Measurements from ENCODE around the gene RSAD2. TPM values are rescaled to one million over a fixed set of nuclear protein-coding genes. Genes with fewer than 3 reads are reported as not detected.

The RSAD2 gene
- total RNA-seq, 4 donors from 2014 or later, result 1.8 to 7.0 (median 5.7) TPM

DNA sequence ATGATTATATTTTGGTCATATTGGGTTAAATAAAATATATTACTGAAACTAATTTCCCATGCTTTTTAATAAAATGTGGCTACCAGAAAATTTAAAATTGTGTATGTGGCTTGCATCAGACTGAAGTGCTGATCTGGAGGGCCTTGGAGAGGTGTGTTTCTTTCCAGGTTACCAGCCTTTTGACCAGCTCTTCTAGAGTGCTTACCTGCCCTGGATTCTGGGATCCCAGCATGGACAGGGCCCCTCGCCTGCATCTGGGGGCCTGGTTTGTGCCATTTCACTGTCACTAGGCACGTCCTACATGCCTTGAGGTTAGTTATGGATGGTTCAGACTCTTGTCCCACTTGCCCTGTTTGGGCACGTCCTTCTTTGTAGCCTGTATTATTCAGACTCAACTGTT is 50.2 kb downstream of the RSAD2 start:
- Histone ChIP-seq H3K4me1 (peaks cover 0 to 21% (median 0%) of the 10 kb centered on the region in 3 donors), H3K36me3 (no peaks in the 10 kb centered on the region), H3K4me3 (no peak overlapping the region), H3K27me3 (no peaks in the 10 kb centered on the region), H3K27ac (no peak overlapping the region), H3K9me3 (no peaks in the 10 kb centered on the region)
- TF ChIP-seq POLR2A (IDR thresholded peaks at IDR 0.05) (no peak), POLR2AphosphoS5 (IDR thresholded peaks at IDR 0.05) (no peak), EP300 (IDR thresholded peaks at IDR 0.05) (no peak)
- TF ChIP-seq, protein P1, sequence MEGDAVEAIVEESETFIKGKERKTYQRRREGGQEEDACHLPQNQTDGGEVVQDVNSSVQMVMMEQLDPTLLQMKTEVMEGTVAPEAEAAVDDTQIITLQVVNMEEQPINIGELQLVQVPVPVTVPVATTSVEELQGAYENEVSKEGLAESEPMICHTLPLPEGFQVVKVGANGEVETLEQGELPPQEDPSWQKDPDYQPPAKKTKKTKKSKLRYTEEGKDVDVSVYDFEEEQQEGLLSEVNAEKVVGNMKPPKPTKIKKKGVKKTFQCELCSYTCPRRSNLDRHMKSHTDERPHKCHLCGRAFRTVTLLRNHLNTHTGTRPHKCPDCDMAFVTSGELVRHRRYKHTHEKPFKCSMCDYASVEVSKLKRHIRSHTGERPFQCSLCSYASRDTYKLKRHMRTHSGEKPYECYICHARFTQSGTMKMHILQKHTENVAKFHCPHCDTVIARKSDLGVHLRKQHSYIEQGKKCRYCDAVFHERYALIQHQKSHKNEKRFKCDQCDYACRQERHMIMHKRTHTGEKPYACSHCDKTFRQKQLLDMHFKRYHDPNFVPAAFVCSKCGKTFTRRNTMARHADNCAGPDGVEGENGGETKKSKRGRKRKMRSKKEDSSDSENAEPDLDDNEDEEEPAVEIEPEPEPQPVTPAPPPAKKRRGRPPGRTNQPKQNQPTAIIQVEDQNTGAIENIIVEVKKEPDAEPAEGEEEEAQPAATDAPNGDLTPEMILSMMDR (IDR thresholded peaks at IDR 0.05), result no peak
- WGBS, 2 donors (ENCODE audit: low coverage in 1 of 2), result 92 to 95% methylated on average over 3 of the region's 3 CpGs
- ATAC-seq, result no peak

DNA sequence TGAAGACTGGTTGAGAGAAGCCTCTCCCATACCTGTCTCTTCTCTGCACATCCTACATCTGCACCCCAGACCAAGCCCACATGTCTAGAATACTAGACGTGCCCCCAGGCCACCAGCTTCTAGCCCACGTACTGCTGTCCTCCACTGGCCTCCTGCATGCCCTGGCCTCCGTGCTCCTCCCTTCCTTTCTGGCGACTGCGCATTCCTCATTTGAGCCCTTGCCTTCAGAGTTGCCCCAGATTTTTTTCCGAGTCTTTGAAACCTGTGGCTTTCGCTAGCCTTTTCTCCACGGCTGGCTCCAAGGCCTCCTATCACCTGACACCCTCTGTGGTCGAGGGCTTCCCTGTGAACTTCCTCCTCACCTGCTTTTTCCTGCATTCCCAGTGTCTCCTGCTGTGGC is 50.9 kb downstream of the RSAD2 start:
- no peaks in the 10 kb centered on the region for H3K36me3 ChIP-seq
- H3K4me3 ChIP-seq, result no peak overlapping the region
- H3K9me3 ChIP-seq, result no peaks in the 10 kb centered on the region
- no peak overlapping the region for H3K27ac ChIP-seq
- peaks cover 0 to 21% (median 0%) of the 10 kb centered on the region in 3 donors for H3K4me1 ChIP-seq
- WGBS, 2 donors (ENCODE audit: low coverage in 1 of 2), result 72 to 86% methylated on average over 4 to 9 of the region's 9 CpGs
- TF ChIP-seq EP300 (IDR thresholded peaks at IDR 0.05) (no peak), POLR2AphosphoS5 (IDR thresholded peaks at IDR 0.05) (no peak), POLR2A (IDR thresholded peaks at IDR 0.05) (no peak)
- TF ChIP-seq, protein P1 (IDR thresholded peaks at IDR 0.05), result no peak
- H3K27me3 ChIP-seq, result no peaks in the 10 kb centered on the region
- ATAC-seq, result no peak

DNA sequence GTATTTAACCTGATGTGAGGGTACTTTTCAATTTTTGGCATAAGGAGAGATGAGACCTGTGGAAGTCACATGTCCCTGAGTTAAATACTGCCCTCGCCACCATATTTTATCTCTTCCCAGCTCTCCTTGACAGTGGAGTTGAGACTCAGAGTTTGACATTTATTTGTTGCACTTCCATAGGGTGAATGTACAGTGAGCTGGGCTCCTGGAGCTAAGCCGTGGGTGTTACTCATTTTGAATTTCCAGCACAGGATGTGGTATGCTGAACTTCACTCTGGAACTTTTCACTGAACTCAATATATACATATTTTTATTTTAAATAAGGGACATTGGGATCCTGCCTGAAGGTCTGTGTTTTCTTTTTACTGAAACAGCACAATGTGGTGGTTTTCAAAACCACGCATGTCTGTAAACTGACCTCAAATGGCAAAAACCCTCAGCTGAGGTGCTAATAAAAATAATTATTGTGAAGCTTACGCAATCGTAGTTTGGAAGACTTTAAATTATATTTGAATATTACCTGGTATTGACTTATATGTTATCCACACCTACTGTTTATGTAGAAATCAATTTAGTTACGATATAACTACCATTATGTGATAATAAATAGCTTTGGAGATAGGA is 51.7 kb downstream of the RSAD2 start:
- Histone ChIP-seq H3K27ac (no peak overlapping the region), H3K9me3 (no peaks in the 10 kb centered on the region), H3K4me3 (no peak overlapping the region), H3K27me3 (no peaks in the 10 kb centered on the region), H3K4me1 (peaks cover 0 to 20% (median 0%) of the 10 kb centered on the region in 3 donors), H3K36me3 (no peaks in the 10 kb centered on the region)
- 89 to 95% methylated on average over 5 to 6 of the region's 6 CpGs for WGBS, 2 donors (ENCODE audit: low coverage in 1 of 2)
- ATAC-seq, result no peak
- TF ChIP-seq POLR2A (IDR thresholded peaks at IDR 0.05) (no peak), EP300 (IDR thresholded peaks at IDR 0.05) (no peak), POLR2AphosphoS5 (IDR thresholded peaks at IDR 0.05) (no peak)
- TF ChIP-seq, protein P1 (IDR thresholded peaks at IDR 0.05), result no peak

DNA sequence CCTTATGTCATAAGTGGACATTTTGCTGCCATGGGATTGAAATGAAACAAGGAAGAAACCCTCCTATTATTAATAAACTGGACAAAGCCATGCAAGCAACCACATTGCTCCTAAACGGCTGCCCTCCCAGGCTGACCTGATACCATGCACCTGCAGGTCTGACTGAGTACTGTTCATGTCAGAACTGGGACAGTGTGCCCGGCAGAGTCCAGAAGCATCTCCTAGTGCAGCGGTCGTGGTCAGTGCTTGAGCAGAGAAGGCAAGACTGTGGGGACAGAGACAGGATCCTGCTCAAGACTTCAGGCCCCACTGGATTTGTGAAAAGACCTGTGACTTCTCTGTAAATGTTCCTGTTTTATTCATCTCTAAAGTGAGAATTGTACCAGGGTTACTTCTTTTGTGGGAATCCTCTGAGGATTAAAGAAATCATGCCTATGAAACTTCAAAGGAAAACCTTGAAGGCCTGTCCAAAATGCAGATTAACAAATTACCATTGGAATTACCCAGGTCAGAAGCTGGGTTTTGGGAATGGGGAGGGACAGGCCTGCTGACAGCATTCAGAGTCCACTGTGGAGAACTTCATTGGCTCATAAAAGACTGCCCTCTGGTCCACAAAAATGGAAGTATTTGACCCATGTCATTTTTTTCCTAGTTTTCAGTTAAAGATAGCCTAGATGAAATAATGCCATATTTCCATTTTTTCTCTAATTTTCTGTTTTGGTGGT is 53.5 kb downstream of the RSAD2 start:
- Histone ChIP-seq H3K27me3 (no peaks in the 10 kb centered on the region), H3K27ac (no peak overlapping the region), H3K4me1 (peaks cover 0 to 10% (median 0%) of the 10 kb centered on the region in 3 donors), H3K4me3 (no peak overlapping the region), H3K36me3 (no peaks in the 10 kb centered on the region), H3K9me3 (no peaks in the 10 kb centered on the region)
- TF ChIP-seq POLR2AphosphoS5 (IDR thresholded peaks at IDR 0.05) (no peak), EP300 (IDR thresholded peaks at IDR 0.05) (no peak), POLR2A (IDR thresholded peaks at IDR 0.05) (no peak)
- TF ChIP-seq, protein P1 (IDR thresholded peaks at IDR 0.05), result no peak
- no peak for ATAC-seq
- 100% methylated on average over 1 of the region's 4 CpGs; no CpG with 5 or more reads in 1 of the 2 donors for WGBS, 2 donors (ENCODE audit: low coverage in 1 of 2)

DNA sequence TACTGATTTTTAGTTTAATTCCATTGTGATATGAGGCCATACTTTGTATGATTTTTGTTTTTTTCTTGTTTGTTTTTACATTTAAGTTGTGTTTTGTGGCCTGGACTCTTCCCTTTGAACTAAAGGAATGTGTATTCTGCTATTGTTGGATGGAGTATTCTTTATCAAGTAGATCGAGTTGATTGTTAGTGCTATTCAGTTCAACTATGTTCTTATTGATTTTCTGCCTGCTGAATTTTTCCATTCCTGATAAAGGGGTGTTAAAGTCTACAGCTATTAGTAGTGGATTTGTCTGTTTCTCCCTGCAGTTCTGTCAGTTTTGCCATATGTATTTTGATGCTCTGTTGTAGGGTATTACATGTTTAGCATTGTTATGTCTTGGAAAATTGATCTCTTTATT is 54.2 kb downstream of the RSAD2 start:
- ATAC-seq, result no peak
- no peaks in the 10 kb centered on the region for H3K27me3 ChIP-seq
- no peaks in the 10 kb centered on the region for H3K9me3 ChIP-seq
- peaks cover 0 to 8% (median 0%) of the 10 kb centered on the region in 3 donors for H3K4me1 ChIP-seq
- no peak overlapping the region for H3K27ac ChIP-seq
- H3K36me3 ChIP-seq, result no peaks in the 10 kb centered on the region
- 88 to 100% methylated on average over 1 of the region's 1 CpG for WGBS, 2 donors (ENCODE audit: low coverage in 1 of 2)
- H3K4me3 ChIP-seq, result no peak overlapping the region
- no peak for TF ChIP-seq POLR2A (IDR thresholded peaks at IDR 0.05)
- TF ChIP-seq, protein P1 (IDR thresholded peaks at IDR 0.05), result no peak
- no peak for TF ChIP-seq POLR2AphosphoS5 (IDR thresholded peaks at IDR 0.05)
- no peak for TF ChIP-seq EP300 (IDR thresholded peaks at IDR 0.05)
